GM12891 (cell line): ENCODE results near the gene HSPBAP1.

Source experiments
- POLR2A ChIP-seq: IDR thresholded peaks from 2 replicates; pipeline ENCODE4 v1.6.1; 2011; ENCODE audit warnings: low read depth, low read length, control low read depth
- POLR2AphosphoS5 ChIP-seq: IDR thresholded peaks from 2 replicates; pipeline ENCODE4 v1.6.1; 2011; ENCODE audit warnings: low read depth, low read length, control low read depth
- SPI1 ChIP-seq: IDR thresholded peaks from 2 replicates; pipeline ENCODE4 v1.6.1; 2011; ENCODE audit warnings: low read depth, low read length, control low read depth
- TAF1 ChIP-seq: IDR thresholded peaks from 2 replicates; pipeline ENCODE4 v1.6.1; 2011; ENCODE audit warnings: low read depth, low read length, control low read depth

GRCh38 chr3:122794483-122794778 lies 800 bp upstream of the HSPBAP1 start:
- TF ChIP-seq POLR2A (no peak), TAF1 (no peak), POLR2AphosphoS5 (no peak), SPI1 (no peak)
